ENCODE data around the gene TMEM135.
"Not testable (repeated sequence)": the region's sequence is repeated elsewhere in the genome, so short reads cannot be mapped to it uniquely, and the experiment has no call there.

TMEM135 gene

DNA sequence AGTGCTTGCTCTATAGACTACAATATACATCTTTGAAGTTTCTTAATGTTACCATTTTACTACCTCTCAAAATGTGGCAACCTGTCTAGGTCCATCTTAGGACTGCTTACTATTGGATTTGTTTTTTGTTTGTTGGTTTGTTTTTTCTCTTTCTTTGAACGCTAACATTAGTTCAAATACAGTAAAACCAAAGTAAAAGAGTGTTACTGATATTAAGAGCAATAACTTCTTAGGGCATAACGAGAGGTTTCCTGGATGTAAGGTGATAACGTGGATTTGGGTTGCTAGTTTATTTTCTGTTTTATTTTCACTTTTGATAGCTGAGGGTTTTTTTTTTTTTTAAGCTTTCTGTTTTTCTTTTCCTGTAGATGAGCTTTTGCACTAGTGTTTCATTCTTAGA lies 43.6 kb downstream of the TMEM135 start:
- Histone ChIP-seq H3K4me3 (ENCODE audit: low read length) (no peak overlapping the region), H3K27ac (ENCODE audit: low read depth, low read length) (no peak overlapping the region)
- WGBS = 90% methylated on average over 2 of the region's 3 CpGs

DNA sequence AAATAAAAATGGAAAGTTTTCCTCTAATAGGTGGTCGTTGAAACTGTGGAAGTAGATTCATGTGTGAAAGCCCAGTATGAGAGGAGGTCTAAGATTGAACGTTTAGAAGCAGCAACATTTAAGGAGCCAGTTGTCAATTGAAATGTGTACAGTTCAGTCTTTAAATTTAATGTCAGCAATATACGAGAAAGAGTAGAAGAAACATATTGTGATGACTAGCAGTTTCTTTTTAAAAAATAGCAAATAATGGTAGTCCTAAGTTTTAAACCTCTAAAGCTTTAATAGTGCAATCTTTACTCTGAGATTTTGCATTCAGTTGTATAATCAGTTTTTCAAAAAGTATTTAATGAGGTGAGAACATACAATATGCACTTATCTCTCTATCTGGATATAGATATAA lies 44.9 kb downstream of the TMEM135 start:
- Histone ChIP-seq H3K36me3 (ENCODE audit: insufficient read depth, low read length) (peaks cover 14% of the 10 kb centered on the region; the same call in 1 of the 2 replicates), H3K27ac (ENCODE audit: low read depth, low read length) (no peak overlapping the region), H3K9me3 (ENCODE audit: insufficient read depth, low read depth, low read length) (peaks cover 19% of the 10 kb centered on the region), H3K4me1 (ENCODE audit: insufficient read depth, low read length) (peaks cover 39% of the 10 kb centered on the region), H3K4me3 (ENCODE audit: low read length) (peak overlapping the region; percentile 20), H3K27me3 (ENCODE audit: insufficient read depth, low read length) (peaks cover 52% of the 10 kb centered on the region), H3K9ac (ENCODE audit: low read depth, low read length) (no peak overlapping the region)
- 38% methylated on average over 3 of the region's 3 CpGs for WGBS

More for the DNA sequence above, 43.6 kb downstream of the TMEM135 start:
- H3K9ac ChIP-seq (ENCODE audit: low read depth, low read length) = no peak overlapping the region
- peaks cover 52% of the 10 kb centered on the region for H3K27me3 ChIP-seq (ENCODE audit: insufficient read depth, low read length)
- H3K9me3 ChIP-seq (ENCODE audit: insufficient read depth, low read depth, low read length) = peaks cover 11% of the 10 kb centered on the region; the same call in 1 of the 2 replicates
- peaks cover 24% of the 10 kb centered on the region for H3K36me3 ChIP-seq (ENCODE audit: insufficient read depth, low read length)
- H3K4me1 ChIP-seq (ENCODE audit: insufficient read depth, low read length) = peaks cover 39% of the 10 kb centered on the region

DNA sequence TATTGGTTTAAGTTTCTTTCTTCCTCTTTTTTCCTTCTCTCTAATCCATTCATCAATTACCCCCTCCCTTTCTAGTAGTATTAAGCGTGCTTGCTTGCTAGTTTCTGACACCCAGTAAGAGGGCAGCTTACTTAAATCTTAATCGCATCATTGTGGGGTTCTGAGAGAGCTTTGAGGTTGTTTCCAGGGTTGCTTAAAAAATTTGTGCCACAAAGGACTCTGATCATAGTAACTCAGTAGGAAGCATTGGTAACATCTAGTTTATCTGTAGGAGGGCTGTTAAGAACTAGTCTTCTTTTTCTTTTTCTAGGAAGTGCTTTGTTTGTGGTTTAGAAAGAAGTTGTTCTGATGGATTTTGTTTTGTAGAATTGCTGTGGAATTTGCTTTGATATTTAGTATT lies 45.3 kb downstream of the TMEM135 start:
- peaks cover 39% of the 10 kb centered on the region for H3K4me1 ChIP-seq (ENCODE audit: insufficient read depth, low read length)
- 0 out of 2 replicates have a peak overlapping the region, but pooled peaks have one; percentile 16 for H3K27ac ChIP-seq (ENCODE audit: low read depth, low read length)
- H3K36me3 ChIP-seq (ENCODE audit: insufficient read depth, low read length) = peaks cover 14% of the 10 kb centered on the region; the same call in 1 of the 2 replicates
- 3% methylated on average over 2 of the region's 2 CpGs for WGBS
- peaks cover 21% of the 10 kb centered on the region for H3K9me3 ChIP-seq (ENCODE audit: insufficient read depth, low read depth, low read length)
- H3K9ac ChIP-seq (ENCODE audit: low read depth, low read length) = no peak overlapping the region
- H3K4me3 ChIP-seq (ENCODE audit: low read length) = peak overlapping the region; percentile 20; the same call in 1 of the 2 replicates
- H3K27me3 ChIP-seq (ENCODE audit: insufficient read depth, low read length) = peaks cover 52% of the 10 kb centered on the region

DNA sequence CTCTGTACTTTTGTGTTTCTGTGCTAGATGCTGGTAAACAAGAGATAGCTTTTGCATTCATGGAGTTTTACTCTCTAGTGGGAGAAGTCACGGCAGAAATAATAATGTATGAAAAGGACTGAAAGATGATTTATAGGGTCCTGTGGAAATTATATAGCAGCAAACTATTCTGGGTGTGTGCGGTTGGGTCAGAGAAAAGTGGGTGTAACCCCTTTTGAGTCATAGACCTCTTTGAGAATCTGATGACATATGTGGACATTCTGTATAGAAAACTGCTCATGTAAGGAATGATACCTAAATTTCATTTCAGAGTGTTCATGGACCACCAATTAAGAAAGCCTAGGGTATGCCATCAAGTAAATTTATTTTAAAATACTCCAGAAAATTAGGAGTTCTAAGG lies 54.4 kb downstream of the TMEM135 start:
- Histone ChIP-seq H3K9me3 (ENCODE audit: insufficient read depth, low read depth, low read length) (peaks cover 19% of the 10 kb centered on the region; the same call in 1 of the 2 replicates), H3K4me1 (ENCODE audit: insufficient read depth, low read length) (no peaks in the 10 kb centered on the region), H3K36me3 (ENCODE audit: insufficient read depth, low read length) (no peaks in the 10 kb centered on the region; the same call in 1 of the 2 replicates), H3K27me3 (ENCODE audit: insufficient read depth, low read length) (no peaks in the 10 kb centered on the region), H3K9ac (ENCODE audit: low read depth, low read length) (no peak overlapping the region), H3K27ac (ENCODE audit: low read depth, low read length) (no peak overlapping the region), H3K4me3 (ENCODE audit: low read length) (no peak overlapping the region)
- 97% methylated on average over 2 of the region's 2 CpGs for WGBS

DNA sequence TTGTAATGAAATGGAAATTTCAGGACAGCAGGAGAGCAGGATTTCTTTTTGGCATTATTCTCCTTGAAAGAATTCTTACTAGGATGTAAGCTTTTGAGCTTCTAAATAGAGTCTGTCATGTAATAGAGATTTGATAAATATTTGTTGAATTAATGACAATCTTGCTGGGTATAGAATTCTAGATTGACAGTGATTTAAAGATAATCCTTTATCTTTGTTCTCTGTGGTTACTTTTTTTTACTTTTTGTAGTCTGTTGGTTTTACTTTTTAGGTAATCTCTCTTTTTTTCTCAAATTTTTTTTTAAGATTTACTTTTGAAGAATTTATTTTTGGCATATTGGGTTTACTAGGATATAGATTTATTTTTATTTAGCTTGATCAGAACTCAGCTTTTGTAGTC lies 54.8 kb downstream of the TMEM135 start:
- no peaks in the 10 kb centered on the region; the same call in 1 of the 2 replicates for H3K36me3 ChIP-seq (ENCODE audit: insufficient read depth, low read length)
- no peak overlapping the region for H3K27ac ChIP-seq (ENCODE audit: low read depth, low read length)
- H3K4me1 ChIP-seq (ENCODE audit: insufficient read depth, low read length) = no peaks in the 10 kb centered on the region
- H3K4me3 ChIP-seq (ENCODE audit: low read length) = no peak overlapping the region
- peaks cover 16% of the 10 kb centered on the region; the same call in 1 of the 2 replicates for H3K9me3 ChIP-seq (ENCODE audit: insufficient read depth, low read depth, low read length)
- H3K9ac ChIP-seq (ENCODE audit: low read depth, low read length) = no peak overlapping the region
- H3K27me3 ChIP-seq (ENCODE audit: insufficient read depth, low read length) = no peaks in the 10 kb centered on the region

DNA sequence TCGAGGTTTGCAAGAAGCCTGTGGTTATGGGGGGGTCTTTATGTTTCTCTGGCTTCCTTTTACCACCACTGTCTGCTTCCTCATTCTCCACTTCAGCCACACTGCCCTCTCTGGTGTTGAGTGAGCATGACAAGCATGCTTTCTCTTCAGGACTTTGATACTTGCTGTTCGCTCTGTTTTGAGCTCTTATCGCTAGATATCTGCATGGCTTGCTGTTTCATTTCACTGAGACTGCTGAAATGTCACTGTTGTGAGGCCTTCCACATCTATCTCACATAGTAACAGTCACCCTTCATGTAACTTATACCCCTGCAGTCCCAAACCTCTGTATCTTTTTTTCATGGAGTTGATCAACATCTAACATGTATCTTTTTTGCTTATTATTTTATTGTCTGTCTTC lies 59.8 kb downstream of the TMEM135 start:
- no peaks in the 10 kb centered on the region for H3K4me1 ChIP-seq (ENCODE audit: insufficient read depth, low read length)
- H3K27ac ChIP-seq (ENCODE audit: low read depth, low read length) = no peak overlapping the region
- H3K9me3 ChIP-seq (ENCODE audit: insufficient read depth, low read depth, low read length) = 0 out of 2 replicates have a peak, but pooled peaks cover 2% of the 10 kb centered on the region
- WGBS = 58% methylated on average over 2 of the region's 3 CpGs
- no peak overlapping the region for H3K4me3 ChIP-seq (ENCODE audit: low read length)
- no peaks in the 10 kb centered on the region for H3K27me3 ChIP-seq (ENCODE audit: insufficient read depth, low read length)
- H3K36me3 ChIP-seq (ENCODE audit: insufficient read depth, low read length) = no peaks in the 10 kb centered on the region; the same call in 1 of the 2 replicates
- no peak overlapping the region for H3K9ac ChIP-seq (ENCODE audit: low read depth, low read length)

DNA sequence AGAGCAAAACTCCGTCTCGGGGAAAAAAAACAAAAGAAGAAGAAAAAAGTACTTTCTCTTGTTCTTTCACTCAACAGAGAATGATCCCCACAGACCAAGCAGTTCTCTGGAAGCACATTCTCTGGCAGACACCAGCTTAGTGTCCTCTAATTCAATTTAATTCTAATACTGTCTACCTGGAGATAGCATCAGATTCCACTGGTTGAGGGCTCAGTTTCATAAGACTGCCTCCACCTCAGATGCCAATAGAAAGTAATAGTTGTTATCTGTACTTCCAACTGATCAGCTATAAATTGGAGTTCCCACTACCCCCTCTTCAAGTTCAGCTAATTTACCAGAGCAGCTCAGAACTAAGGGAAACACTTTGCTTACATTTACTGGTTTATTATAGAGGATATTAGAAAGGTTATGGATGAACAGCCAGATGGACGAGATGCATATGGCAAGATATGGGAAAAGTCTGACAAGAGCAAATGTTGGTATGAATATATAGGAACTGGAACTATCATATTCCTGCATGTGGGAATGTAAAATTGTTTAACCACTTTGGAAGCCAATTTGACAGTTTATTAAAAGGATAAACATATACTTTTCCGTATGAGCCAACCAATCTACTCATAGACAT lies 64.3 kb downstream of the TMEM135 start:
- Histone ChIP-seq H3K27me3 (ENCODE audit: insufficient read depth, low read length) (no peaks in the 10 kb centered on the region), H3K4me1 (ENCODE audit: insufficient read depth, low read length) (no peaks in the 10 kb centered on the region), H3K27ac (ENCODE audit: low read depth, low read length) (no peak overlapping the region), H3K36me3 (ENCODE audit: insufficient read depth, low read length) (no peaks in the 10 kb centered on the region; the same call in 1 of the 2 replicates), H3K9ac (ENCODE audit: low read depth, low read length) (no peak overlapping the region), H3K4me3 (ENCODE audit: low read length) (no peak overlapping the region), H3K9me3 (ENCODE audit: insufficient read depth, low read depth, low read length) (no peaks in the 10 kb centered on the region)
- WGBS = 96% methylated on average over 3 of the region's 4 CpGs

DNA sequence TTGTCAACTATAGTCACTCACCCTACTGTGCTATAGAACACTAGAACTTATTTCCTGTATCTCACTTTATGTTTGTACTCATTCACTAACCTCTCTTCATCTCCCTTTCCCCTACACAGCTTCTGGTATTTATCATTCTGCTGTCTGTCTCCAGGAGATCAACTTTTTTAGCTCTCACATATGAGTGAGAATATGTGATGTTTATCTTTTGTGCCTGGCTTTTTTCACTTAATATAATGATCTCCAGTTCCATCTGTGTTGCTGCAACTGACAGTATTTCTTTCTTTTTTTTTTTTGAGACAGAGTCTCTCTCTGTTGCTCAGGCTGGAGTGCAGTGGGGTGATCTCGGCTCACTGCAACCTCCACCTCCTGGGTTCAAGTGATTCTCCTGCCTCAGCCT lies 68.1 kb downstream of the TMEM135 start:
- not testable (repeated sequence) for H3K36me3 ChIP-seq (ENCODE audit: insufficient read depth, low read length); H3K4me3 ChIP-seq (ENCODE audit: low read length); H3K27ac ChIP-seq (ENCODE audit: low read depth, low read length); H3K4me1 ChIP-seq (ENCODE audit: insufficient read depth, low read length); H3K9me3 ChIP-seq (ENCODE audit: insufficient read depth, low read depth, low read length); H3K27me3 ChIP-seq (ENCODE audit: insufficient read depth, low read length); H3K9ac ChIP-seq (ENCODE audit: low read depth, low read length)
- 100% methylated on average over 1 of the region's 1 CpG for WGBS

DNA sequence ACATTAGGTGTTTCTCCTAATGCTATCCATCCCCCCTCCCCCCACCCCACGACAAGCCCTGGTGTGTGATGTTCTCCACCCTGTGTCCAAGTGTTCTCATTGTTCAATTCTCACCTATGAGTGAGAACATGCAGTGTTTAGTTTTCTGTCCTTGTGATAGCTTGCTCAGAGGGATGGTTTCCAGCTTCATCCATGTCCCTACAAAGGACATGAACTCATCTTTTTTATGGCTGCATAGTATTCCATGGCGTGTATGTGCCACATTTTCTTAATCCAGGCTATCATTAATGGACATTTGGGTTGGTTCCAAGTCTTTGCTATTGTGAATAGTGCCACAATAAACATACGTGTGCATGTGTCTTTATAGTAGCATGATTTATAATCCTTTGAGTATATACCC lies 69.6 kb downstream of the TMEM135 start:
- not testable (repeated sequence) for H3K36me3 ChIP-seq (ENCODE audit: insufficient read depth, low read length); H3K4me1 ChIP-seq (ENCODE audit: insufficient read depth, low read length); H3K4me3 ChIP-seq (ENCODE audit: low read length); H3K27me3 ChIP-seq (ENCODE audit: insufficient read depth, low read length); H3K27ac ChIP-seq (ENCODE audit: low read depth, low read length); H3K9ac ChIP-seq (ENCODE audit: low read depth, low read length); H3K9me3 ChIP-seq (ENCODE audit: insufficient read depth, low read depth, low read length)
- 67% methylated on average over 1 of the region's 3 CpGs for WGBS

DNA sequence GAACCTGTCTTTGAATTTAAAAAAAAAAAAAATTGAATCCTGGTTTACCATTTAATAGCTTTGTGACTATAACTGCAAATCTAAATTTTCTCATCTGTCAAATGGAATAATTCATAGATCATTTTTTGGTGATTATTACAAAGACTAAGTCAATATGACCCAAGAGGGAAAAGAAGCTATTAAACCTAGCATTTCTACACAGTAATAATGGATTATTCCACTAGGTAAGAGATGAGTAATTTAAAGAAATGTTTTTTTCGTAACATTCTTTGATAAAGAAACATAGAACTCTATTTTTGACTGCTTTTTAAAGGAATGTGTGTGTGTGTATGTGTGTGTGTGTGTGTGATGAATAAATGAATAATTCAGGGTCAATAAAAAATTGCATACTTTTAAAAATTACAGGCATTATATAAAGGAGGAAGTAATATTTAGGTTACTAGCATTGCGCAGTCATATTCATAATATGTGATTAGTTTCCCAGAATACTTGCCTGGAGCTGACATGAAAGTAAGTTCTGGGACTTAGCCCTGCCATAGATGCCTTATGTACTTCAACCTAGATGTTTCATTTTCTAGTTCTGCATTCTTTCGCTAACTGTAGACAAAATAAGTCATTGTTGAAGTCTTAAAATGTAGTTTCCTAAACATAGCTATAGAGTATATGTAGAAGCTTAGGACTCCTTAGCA lies 72.9 kb downstream of the TMEM135 start:
- H3K9ac ChIP-seq (ENCODE audit: low read depth, low read length) = no peak overlapping the region
- WGBS = 100% methylated on average over 2 of the region's 3 CpGs
- H3K9me3 ChIP-seq (ENCODE audit: insufficient read depth, low read depth, low read length) = no peaks in the 10 kb centered on the region
- H3K4me3 ChIP-seq (ENCODE audit: low read length) = no peak overlapping the region
- H3K27ac ChIP-seq (ENCODE audit: low read depth, low read length) = no peak overlapping the region
- H3K36me3 ChIP-seq (ENCODE audit: insufficient read depth, low read length) = no peaks in the 10 kb centered on the region
- no peaks in the 10 kb centered on the region for H3K27me3 ChIP-seq (ENCODE audit: insufficient read depth, low read length)
- no peaks in the 10 kb centered on the region for H3K4me1 ChIP-seq (ENCODE audit: insufficient read depth, low read length)

DNA sequence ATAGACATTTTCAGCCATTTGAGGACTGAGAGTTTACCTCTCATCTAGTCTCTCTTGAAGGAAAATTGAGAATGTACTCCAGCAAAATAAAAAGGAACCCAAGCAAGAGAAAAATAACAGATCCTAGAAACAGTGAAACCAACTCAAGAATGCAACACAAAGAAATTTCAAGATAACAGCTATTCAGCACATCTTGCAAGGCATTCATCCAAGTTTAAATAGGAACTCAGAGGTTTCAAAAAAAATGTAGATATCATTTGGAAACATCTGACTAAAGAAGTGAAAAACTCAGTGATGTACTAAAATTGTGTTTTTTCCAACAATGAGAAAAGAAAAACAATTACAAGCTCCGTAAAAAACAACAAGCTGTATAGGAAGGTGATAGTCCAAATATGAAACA lies 76.4 kb downstream of the TMEM135 start:
- no peak overlapping the region for H3K4me3 ChIP-seq (ENCODE audit: low read length)
- no peaks in the 10 kb centered on the region for H3K27me3 ChIP-seq (ENCODE audit: insufficient read depth, low read length)
- no peak overlapping the region for H3K27ac ChIP-seq (ENCODE audit: low read depth, low read length)
- H3K4me1 ChIP-seq (ENCODE audit: insufficient read depth, low read length) = no peaks in the 10 kb centered on the region
- H3K36me3 ChIP-seq (ENCODE audit: insufficient read depth, low read length) = no peaks in the 10 kb centered on the region
- H3K9ac ChIP-seq (ENCODE audit: low read depth, low read length) = no peak overlapping the region
- H3K9me3 ChIP-seq (ENCODE audit: insufficient read depth, low read depth, low read length) = no peaks in the 10 kb centered on the region
- WGBS = 95% methylated on average over 1 of the region's 1 CpG
